Cardiac muscle cell (in vitro differentiated cells and primary cell): ENCODE measurements around the gene SPATA6L. TPM values are rescaled to one million over a fixed set of nuclear protein-coding genes. Genes with fewer than 3 reads are reported as not detected.

Experiments used
- DNase-seq, 2 donors: peaks; one replicate each; pipeline versions ENCODE4 v3.0.0 to v3.0.0-alpha.2; 2010 to 2017; ENCODE audit warnings: low read depth in 1 of 2, low spot score in 1 of 2
- H3K27ac ChIP-seq: fragments of 200-600 bp; sonication (generic); 2 replicates; pipeline ENCODE4 v1.5.1; 2016
- H3K27me3 ChIP-seq: fragments of 200-600 bp; sonication (generic); 2 replicates; pipeline ENCODE4 v1.6.0; 2016; ENCODE audit warnings: control low read depth
- H3K36me3 ChIP-seq: fragments of 200-600 bp; sonication (generic); 2 replicates; pipeline ENCODE4 v1.5.1; 2016; ENCODE audit warnings: control low read depth
- H3K4me1 ChIP-seq: fragments of 200-600 bp; sonication (generic); 2 replicates; pipeline ENCODE4 v1.8.1; 2017; ENCODE audit warnings: low read depth, mild to moderate bottlenecking, mixed run types
- H3K4me3 ChIP-seq: fragments of 200-600 bp; sonication (generic); 2 replicates; pipeline ENCODE4 v1.5.1; 2016; ENCODE audit warnings: mild to moderate bottlenecking
- H3K9me3 ChIP-seq: fragments of 200-600 bp; sonication (generic); 2 replicates; pipeline ENCODE4 v1.5.1; 2017; ENCODE audit warnings: low read depth, mild to moderate bottlenecking, control low read depth
- polyA plus RNA-seq: library from polyadenylated mRNA; unstranded; fragments of >200 nt; fragmentation: Nextera tagmentation; extraction: Ambion mirVana; gene quantifications from 2 replicates; pipeline ENCODE4 v1.2.1, GENCODE V29; 2016
- total RNA-seq: library from RNA; depleted of rRNA; stranded (reverse); fragments of >200 nt; gene quantifications from 2 replicates; pipeline ENCODE4 v1.2.3, GENCODE V29; 2016
- TF ChIP-seq, protein P1 (sequence below): IDR thresholded peaks from 2 replicates; pipeline ENCODE4 v1.5.1; 2012; ENCODE audit warnings: low read depth, mild to moderate bottlenecking, low read length

SPATA6L gene
- total and polyA plus RNA-seq, 2 experiments from 2014 or later: 0.63 to 1.3 TPM

- no peaks in the 10 kb centered on the region for H3K9me3 ChIP-seq
- peaks cover 4% of the 10 kb centered on the region for H3K36me3 ChIP-seq
- TF ChIP-seq, protein P1, sequence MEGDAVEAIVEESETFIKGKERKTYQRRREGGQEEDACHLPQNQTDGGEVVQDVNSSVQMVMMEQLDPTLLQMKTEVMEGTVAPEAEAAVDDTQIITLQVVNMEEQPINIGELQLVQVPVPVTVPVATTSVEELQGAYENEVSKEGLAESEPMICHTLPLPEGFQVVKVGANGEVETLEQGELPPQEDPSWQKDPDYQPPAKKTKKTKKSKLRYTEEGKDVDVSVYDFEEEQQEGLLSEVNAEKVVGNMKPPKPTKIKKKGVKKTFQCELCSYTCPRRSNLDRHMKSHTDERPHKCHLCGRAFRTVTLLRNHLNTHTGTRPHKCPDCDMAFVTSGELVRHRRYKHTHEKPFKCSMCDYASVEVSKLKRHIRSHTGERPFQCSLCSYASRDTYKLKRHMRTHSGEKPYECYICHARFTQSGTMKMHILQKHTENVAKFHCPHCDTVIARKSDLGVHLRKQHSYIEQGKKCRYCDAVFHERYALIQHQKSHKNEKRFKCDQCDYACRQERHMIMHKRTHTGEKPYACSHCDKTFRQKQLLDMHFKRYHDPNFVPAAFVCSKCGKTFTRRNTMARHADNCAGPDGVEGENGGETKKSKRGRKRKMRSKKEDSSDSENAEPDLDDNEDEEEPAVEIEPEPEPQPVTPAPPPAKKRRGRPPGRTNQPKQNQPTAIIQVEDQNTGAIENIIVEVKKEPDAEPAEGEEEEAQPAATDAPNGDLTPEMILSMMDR: no peak
- peaks cover 19% of the 10 kb centered on the region for H3K4me1 ChIP-seq
- H3K27ac ChIP-seq: peak overlapping the region; percentile 95
- no peaks in the 10 kb centered on the region for H3K27me3 ChIP-seq
- DNase-seq: peak in 1 of 2 donors; percentile 34
- H3K4me3 ChIP-seq: peak overlapping the region; percentile 48
Measured at GRCh38 chr9:4680750-4681149, 14.5 kb upstream of the SPATA6L start.

DNA sequence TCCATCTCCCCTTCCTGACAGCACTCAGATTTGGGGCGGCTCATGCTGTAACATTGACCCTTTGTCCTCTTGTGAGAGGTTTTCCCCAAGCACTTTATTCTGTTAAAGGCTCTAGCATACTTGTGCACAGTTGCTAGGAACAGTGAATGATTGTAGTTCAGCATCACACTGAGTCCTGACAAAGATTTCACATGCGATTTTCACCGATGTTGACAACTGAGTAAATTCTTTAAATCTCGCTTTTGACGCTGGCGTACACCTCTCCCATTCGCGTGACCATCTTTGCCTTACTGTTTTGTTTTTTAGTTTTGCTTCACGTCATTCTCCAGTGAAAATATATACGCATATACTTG is 13.9 kb upstream of the SPATA6L start:
- Histone ChIP-seq H3K27me3 (no peaks in the 10 kb centered on the region), H3K27ac (peak overlapping the region; percentile 95), H3K9me3 (no peaks in the 10 kb centered on the region), H3K36me3 (no peaks in the 10 kb centered on the region), H3K4me1 (peaks cover 19% of the 10 kb centered on the region), H3K4me3 (peak overlapping the region; percentile 48)
- TF ChIP-seq, protein P1: no peak
- no peak for DNase-seq

DNA sequence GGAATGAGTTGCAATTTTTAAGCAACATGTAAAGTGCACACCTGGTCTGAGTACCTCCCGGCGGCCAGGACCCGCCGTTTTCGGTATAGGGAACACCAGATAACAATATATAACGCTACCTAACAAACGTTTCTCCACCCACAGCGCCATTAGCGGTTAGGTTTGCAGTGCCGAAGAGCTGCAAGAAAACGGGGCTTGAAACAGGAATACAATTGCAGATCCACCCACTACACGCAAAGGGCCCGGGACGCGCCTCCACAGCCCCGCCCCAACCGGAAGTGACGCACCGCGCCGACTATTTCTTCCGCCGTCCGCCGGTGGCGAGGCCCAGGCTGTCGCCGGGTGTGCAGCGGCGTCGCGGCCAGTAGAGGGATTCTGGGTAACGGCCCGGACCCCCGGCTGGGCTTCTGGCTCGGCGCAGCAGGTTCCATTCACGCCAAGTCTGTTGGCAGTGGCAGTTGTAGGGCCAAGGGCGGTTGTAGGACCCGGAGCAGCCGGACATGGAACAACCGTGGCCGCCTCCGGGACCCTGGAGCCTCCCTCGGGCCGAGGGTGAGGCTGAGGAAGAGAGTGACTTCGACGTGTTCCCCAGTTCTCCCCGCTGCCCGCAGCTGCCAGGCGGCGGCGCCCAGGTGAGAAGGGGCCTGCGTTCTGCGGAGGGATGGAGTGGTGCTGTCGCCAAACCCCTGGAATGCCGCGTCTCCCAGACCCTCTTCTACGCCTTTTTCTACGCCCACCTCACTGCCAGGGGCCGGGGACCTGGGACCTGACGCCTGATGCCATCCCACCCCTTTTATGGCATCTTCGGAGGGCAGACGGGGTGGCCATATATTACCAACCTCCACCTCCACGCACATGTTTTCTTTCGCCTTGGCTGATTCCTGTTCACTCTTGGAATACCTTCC is 13.2 kb upstream of the SPATA6L start, which contains the start of gene CDC37L1:
Gene CDC37L1, plus strand, starts transcription at position 302 of the 905 bp plus-strand sequence. Its CDS starts 199 bp downstream, at position 501.
- Histone ChIP-seq H3K4me3 (peak within 1 kb of the TSS; percentile 48), H3K9me3 (no peaks in the 10 kb centered on the region), H3K27ac (peak within 1 kb of the TSS; percentile 95), H3K4me1 (peaks cover 19% of the 10 kb centered on the region), H3K27me3 (no peaks in the 10 kb centered on the region), H3K36me3 (no peaks in the 10 kb centered on the region)
- peak; percentile 97 for DNase-seq
- TF ChIP-seq, protein P1: peak; percentile 67

- Histone ChIP-seq H3K27ac (peak overlapping the region; percentile 95), H3K9me3 (no peaks in the 10 kb centered on the region), H3K4me3 (peak overlapping the region; percentile 48), H3K4me1 (peaks cover 19% of the 10 kb centered on the region), H3K27me3 (no peaks in the 10 kb centered on the region), H3K36me3 (no peaks in the 10 kb centered on the region)
- peak; percentile 17 to 52 for DNase-seq
- TF ChIP-seq, protein P1: no peak
Measured at GRCh38 chr9:4678679-4679267, 12.5 kb upstream of the SPATA6L start.

DNA sequence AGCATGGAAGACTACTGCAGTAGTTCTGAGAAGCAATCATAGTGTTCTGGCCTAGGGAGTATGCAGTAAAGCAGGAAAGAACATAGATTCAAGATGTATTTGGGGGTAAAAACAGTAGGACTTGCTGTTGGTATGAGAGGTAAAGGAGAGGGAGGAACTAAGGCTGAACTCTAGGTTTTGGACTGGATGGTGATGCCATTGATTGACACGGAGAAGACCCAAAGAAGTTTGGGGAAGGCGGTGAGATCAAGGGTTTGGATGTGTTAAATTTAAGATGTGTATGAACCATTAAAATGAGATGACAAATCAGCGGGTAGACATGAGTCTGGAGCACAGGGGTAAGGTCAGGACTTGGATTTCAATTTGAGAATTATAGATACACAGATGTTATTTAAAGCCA is 11.1 kb upstream of the SPATA6L start:
- H3K4me3 ChIP-seq: no peak overlapping the region
- DNase-seq: no peak
- TF ChIP-seq, protein P1: no peak
- H3K4me1 ChIP-seq: peaks cover 19% of the 10 kb centered on the region
- no peaks in the 10 kb centered on the region for H3K36me3 ChIP-seq
- H3K27me3 ChIP-seq: no peaks in the 10 kb centered on the region
- H3K27ac ChIP-seq: peak overlapping the region; percentile 95
- no peaks in the 10 kb centered on the region for H3K9me3 ChIP-seq
